HepG2 (cell line): Measurements from ENCODE around the gene PCGF3. TPM values are rescaled to one million over a fixed set of nuclear protein-coding genes. Genes with fewer than 3 reads are reported as not detected.

Experiments used
- ARID4A ChIP-seq: sonication (generic); formaldehyde crosslinking; IDR thresholded peaks from 2 replicates; pipeline ENCODE4 v1.5.0; 2020; ENCODE audit warnings: mild to moderate bottlenecking, missing genetic modification reagents, borderline replicate concordance
- ASH2L ChIP-seq: fragments of 300-600, 200-600 bp; sonication (generic); IDR thresholded peaks from 2 replicates; pipeline ENCODE4 v1.7.0; 2017; ENCODE audit warnings: low read depth, mild to moderate bottlenecking, moderate library complexity, mixed read lengths, low read length; ENCODE audit not compliant: insufficient read length
- CENPX ChIP-seq: sonication (generic); formaldehyde crosslinking; IDR thresholded peaks from 2 replicates; pipeline ENCODE4 v1.9.0; 2021; ENCODE audit warnings: mild to moderate bottlenecking, missing genetic modification reagents, moderate library complexity
- CERS6 ChIP-seq: sonication (generic); formaldehyde crosslinking; IDR thresholded peaks from 2 replicates; pipeline ENCODE4 v1.5.0; 2020; ENCODE audit warnings: missing genetic modification reagents
- CHD2 ChIP-seq: IDR thresholded peaks from 2 replicates; pipeline ENCODE4 v1.6.1; 2011; ENCODE audit warnings: low read depth, low read length, improper control_type of control experiment
- ESRRA ChIP-seq: sonication (generic); formaldehyde crosslinking; IDR thresholded peaks from 2 replicates; pipeline ENCODE4 v1.5.1; 2020; ENCODE audit warnings: mild to moderate bottlenecking, low read depth, missing genetic modification reagents
- FOXA1 ChIP-seq, 2 experiments: fragments of 450-650 bp in 1 of 2; sonication (generic) in 1 of 2; formaldehyde crosslinking in 1 of 2; IDR thresholded peaks; 2 replicates each; pipeline versions ENCODE4 v1.4.0 to v1.6.1; 2016 to 2020; ENCODE audit warnings: missing genetic modification reagents in 1 of 2
- GATAD1 ChIP-seq: IDR thresholded peaks from 2 replicates; pipeline ENCODE4 v1.6.1; 2016; ENCODE audit warnings: missing genetic modification reagents, missing compliant biosample characterization
- NR2F6 ChIP-seq, 2 experiments: IDR thresholded peaks; 2 replicates each; pipeline ENCODE4 v1.6.1; 2016; ENCODE audit warnings: antibody characterized with exemption in 1 of 2, mild to moderate bottlenecking in 1 of 2
- POLR2A ChIP-seq, 2 experiments: IDR thresholded peaks; 2 replicates each; pipeline ENCODE4 v1.6.1; 2011; ENCODE audit warnings: low read depth in 2 of 2, low read length in 2 of 2, mild to moderate bottlenecking in 1 of 2, moderate library complexity in 1 of 2; ENCODE audit not compliant: insufficient read depth in 1 of 2
- RBFOX2 ChIP-seq: fragments of 200-400 bp; formaldehyde crosslinking; IDR thresholded peaks from 2 replicates; pipeline ENCODE4 v1.6.1; 2017; ENCODE audit warnings: low read depth, mild to moderate bottlenecking, low read length
- SP4 ChIP-seq: sonication (generic); formaldehyde crosslinking; IDR thresholded peaks from 2 replicates; pipeline ENCODE4 v1.8.1; 2023; ENCODE audit warnings: mild to moderate bottlenecking, missing genetic modification reagents
- TARDBP ChIP-seq: sonication (generic); formaldehyde crosslinking; IDR thresholded peaks from 2 replicates; pipeline ENCODE4 v1.8.0; 2022; ENCODE audit warnings: mild to moderate bottlenecking, missing genetic modification reagents
- ZC3H13 ChIP-seq: sonication (generic); formaldehyde crosslinking; IDR thresholded peaks from 2 replicates; pipeline ENCODE4 v1.8.1; 2023; ENCODE audit warnings: mild to moderate bottlenecking, missing genetic modification reagents, moderate library complexity
- ZFP36L1 ChIP-seq: sonication (generic); formaldehyde crosslinking; IDR thresholded peaks from 2 replicates; pipeline ENCODE4 v1.8.0; 2022; ENCODE audit warnings: mild to moderate bottlenecking, missing genetic modification reagents, moderate library complexity
- ZHX1 ChIP-seq: sonication (generic); formaldehyde crosslinking; IDR thresholded peaks from 2 replicates; pipeline ENCODE4 v1.8.1; 2022; ENCODE audit warnings: low read depth, mild to moderate bottlenecking, missing genetic modification reagents
- ZNF251 ChIP-seq: sonication (generic); formaldehyde crosslinking; IDR thresholded peaks from 2 replicates; pipeline ENCODE4 v1.9.0; 2021; ENCODE audit warnings: mild to moderate bottlenecking, missing genetic modification reagents
- ZNF333 ChIP-seq: sonication (generic); formaldehyde crosslinking; IDR thresholded peaks from 2 replicates; pipeline ENCODE4 v1.4.0; 2020; ENCODE audit warnings: mild to moderate bottlenecking, missing genetic modification reagents, borderline replicate concordance
- ZNF484 ChIP-seq: sonication (generic); formaldehyde crosslinking; IDR thresholded peaks from 2 replicates; pipeline ENCODE4 v1.5.1; 2020; ENCODE audit warnings: mild to moderate bottlenecking, low read depth, missing genetic modification reagents, borderline replicate concordance
- ZNF589 ChIP-seq: sonication (generic); formaldehyde crosslinking; conservative IDR thresholded peaks from 2 replicates; pipeline ENCODE4 v1.8.0; 2022; ENCODE audit warnings: mild to moderate bottlenecking, moderate library complexity, missing genetic modification reagents
- ZNF616 ChIP-seq: sonication (generic); formaldehyde crosslinking; IDR thresholded peaks from 2 replicates; pipeline ENCODE4 v1.5.0; 2020; ENCODE audit warnings: low read depth, mild to moderate bottlenecking, missing genetic modification reagents
- polyA plus RNA-seq, 8 experiments: library from polyadenylated mRNA; depleted of rRNA in 3 of 8; stranded (reverse) in 7 of 8; unstranded in 1 of 8; fragments of >200 nt; fragmentation: Illumina TruSeq in 4 of 8; extraction: Trizol in 4 of 8; gene quantifications; 2 replicates each; pipeline versions ENCODE4 v1.2.1 to v1.2.3, GENCODE V29; 2011 to 2016; ENCODE audit warnings: low read depth in 4 of 8, missing spikeins in 1 of 8, mixed read lengths in 1 of 8; ENCODE audit not compliant: insufficient read depth in 1 of 8
- total RNA-seq, 5 experiments: library from RNA; depleted of rRNA; stranded (reverse); fragments of >200 nt; fragmentation: Illumina TruSeq; extraction: Trizol; gene quantifications; 2 replicates each; pipeline ENCODE4 v1.2.3, GENCODE V29; 2016; ENCODE audit warnings: low read depth in 1 of 5

Gene PCGF3
- total and polyA plus RNA-seq, 2 of the 13 experiments (the other 11 are each of a cell fraction or from before 2014, with no cell fraction given), result 28.6 to 66.2 TPM

GRCh38 chr4:781493-782216 lies 76.0 kb downstream of the PCGF3 start (continued):
- no peak for TF ChIP-seq CENPX (CRISPR knock-in tag)
- no peak for TF ChIP-seq FOXA1 (IDR thresholded peaks at IDR 0.05)
- TF ChIP-seq FOXA1 (CRISPR knock-in tag; IDR thresholded peaks at IDR 0.05), result no peak
- TF ChIP-seq ZFP36L1 (CRISPR knock-in tag), result peak; percentile 69; the same call in 1 of the 2 replicates
- 0 out of 2 replicates have a peak, but pooled peaks have one; percentile 30 for TF ChIP-seq ZNF616
- peak; percentile 52; the same call in 1 of the 2 replicates for TF ChIP-seq ZNF589 (CRISPR knock-in tag)
- TF ChIP-seq RBFOX2, result peak; percentile 98
- TF ChIP-seq SP4 (CRISPR knock-in tag), result peak; percentile 91
- TF ChIP-seq ZNF333, result 0 out of 2 replicates have a peak, but pooled peaks have one; percentile 60
- TF ChIP-seq CHD2, result no peak
- no peak for TF ChIP-seq TARDBP (CRISPR knock-in tag)
- no peak for TF ChIP-seq NR2F6 (IDR thresholded peaks at IDR 0.05)
- peak; percentile 10; the same call in 1 of the 2 replicates for TF ChIP-seq NR2F6 (CRISPR knock-in tag; IDR thresholded peaks at IDR 0.05)
- TF ChIP-seq ZNF484 (CRISPR knock-in tag), result peak; percentile 80; the same call in 1 of the 2 replicates
- peak; percentile 72 for TF ChIP-seq GATAD1
- no peak for TF ChIP-seq CERS6 (CRISPR knock-in tag)
- TF ChIP-seq ZNF251 (CRISPR knock-in tag), result 0 out of 2 replicates have a peak, but pooled peaks have one; percentile 46
- TF ChIP-seq ARID4A, result peak; percentile 84
- peak; percentile 56; the same call in 1 of the 2 replicates for TF ChIP-seq ZHX1 (CRISPR knock-in tag)
- TF ChIP-seq POLR2A (IDR thresholded peaks at IDR 0.05; ENCODE audit: insufficient read depth in 1 of 2, low read depth in 2 of 2, low read length in 2 of 2), result peak in 1 of 2 experiments; percentile 95; a peak in 2 of 4 replicates
- TF ChIP-seq ASH2L, result peak; percentile 59
- 0 out of 2 replicates have a peak, but pooled peaks have one; percentile 48 for TF ChIP-seq ZC3H13 (CRISPR knock-in tag)
- no peak; the same call in 1 of the 2 replicates for TF ChIP-seq ESRRA (CRISPR knock-in tag)
